GM12878 (cell line): ENCODE data around the gene LSM2. TPM values are rescaled to one million over a fixed set of nuclear protein-coding genes. Genes with fewer than 3 reads are reported as not detected.
A peak's percentile ranks its signal among the peaks of the same experiment; 100 is the strongest.

Experiments
- ATAC-seq: fragments of 200-7000 bp; cut with Tn5 transposase; 3 replicates; pipeline ENCODE4 v1.9.1; 2020; ENCODE audit warnings: mild to moderate bottlenecking, moderate library complexity
- BruUV-seq: library from RNA; stranded (reverse); fragments of 400-500 nt; replicated peaks from 2 replicates; lab custom pipeline; 2021; lab: Mats Ljungman, UMichigan
- CTCF ChIA-PET: fragments of 300-600 bp; sonication (Branson Sonifier 250); formaldehyde crosslinking; extraction: SDS; loops from one replicate; lab custom pipeline; 2021; ENCODE audit warnings: inconsistent platforms; lab: Yijun Ruan, JAX
- POLR2A ChIA-PET: fragments of 350-600 bp; formaldehyde crosslinking; extraction: SDS; loops from one replicate; lab custom pipeline; 2021; ENCODE audit warnings: inconsistent platforms; lab: Charles Lee
- RAD21 ChIA-PET: fragments of 300-600 bp; sonication (Branson Sonifier 250); formaldehyde crosslinking; loops from one replicate; lab custom pipeline; 2023; ENCODE audit warnings: antibody characterized with exemption; ENCODE audit not compliant: unreplicated experiment; lab: Charles Lee
- SMC1A ChIA-PET: fragments of 300-600 bp; sonication (Branson Sonifier 250); formaldehyde crosslinking; loops from one replicate; lab custom pipeline; 2023; ENCODE audit not compliant: unreplicated experiment, uncharacterized antibody; lab: Charles Lee
- DNase-seq: peaks from one replicate; pipeline ENCODE4 v3.0.0-alpha.2; 2011; ENCODE audit warnings: low read depth, low spot score
- FAIRE-seq: peaks from 3 replicates; lab custom pipeline; 2011; peaks lifted over from hg19 to GRCh38; lab: Jason Lieb, UNC
- H2AFZ ChIP-seq: 2 replicates; pipeline ENCODE4 v1.6.0; 2011; ENCODE audit warnings: low read depth, low read length, control low read depth; ENCODE audit not compliant: control insufficient read depth
- H3K27ac ChIP-seq: 2 replicates; pipeline ENCODE4 v1.5.1; 2011; ENCODE audit warnings: control low read depth; ENCODE audit not compliant: control insufficient read depth, insufficient read depth
- H3K27me3 ChIP-seq, 2 experiments: replicated peaks in 1 of 2; 2 replicates each; pipeline versions ENCODE4 v1.6.0 to v1.6.1; 2011; ENCODE audit warnings: low read length in 1 of 2; ENCODE audit not compliant: control insufficient read depth in 2 of 2, insufficient read depth in 2 of 2
- H3K36me3 ChIP-seq, 2 experiments: 2 replicates each; pipeline ENCODE4 v1.5.1; 2011; ENCODE audit warnings: low read length in 1 of 2; ENCODE audit not compliant: control insufficient read depth in 2 of 2, insufficient read depth in 2 of 2
- H3K4me1 ChIP-seq: 2 replicates; pipeline ENCODE4 v1.6.1; 2011; ENCODE audit warnings: mild to moderate bottlenecking, low read length, moderate library complexity, mixed read lengths; ENCODE audit not compliant: control insufficient read depth, insufficient read depth
- H3K4me2 ChIP-seq: 2 replicates; pipeline ENCODE4 v1.6.0; 2011; ENCODE audit warnings: control low read depth; ENCODE audit not compliant: control insufficient read depth, insufficient read depth
- H3K4me3 ChIP-seq: fragments of 200-600 bp; sonication (generic); 2 replicates; pipeline ENCODE4 v1.5.1; 2016
- H3K79me2 ChIP-seq: 2 replicates; pipeline ENCODE4 v1.6.0; 2011; ENCODE audit warnings: low read length; ENCODE audit not compliant: control insufficient read depth, insufficient read depth
- H3K9ac ChIP-seq: 2 replicates; pipeline ENCODE4 v1.8.0; 2011; ENCODE audit warnings: low read length, control low read depth, mixed read lengths; ENCODE audit not compliant: control insufficient read depth, insufficient read depth
- H3K9me3 ChIP-seq: replicated peaks from 3 replicates; pipeline ENCODE4 v1.5.1; 2011; ENCODE audit warnings: mild to moderate bottlenecking, low read length; ENCODE audit not compliant: control insufficient read depth, insufficient read depth
- H4K20me1 ChIP-seq: 2 replicates; pipeline ENCODE4 v1.6.0; 2011; ENCODE audit not compliant: control insufficient read depth, insufficient read depth
- ESRRA ChIP-seq: IDR thresholded peaks from 2 replicates; pipeline ENCODE4 v1.6.1; 2012; ENCODE audit warnings: mild to moderate bottlenecking, low read length, improper control_type of control experiment
- LARP7 ChIP-seq: fragments of 450-650 bp; IDR thresholded peaks from 2 replicates; pipeline ENCODE4 v1.6.1; 2017; ENCODE audit warnings: mild to moderate bottlenecking
- MEF2A ChIP-seq: IDR thresholded peaks from 2 replicates; pipeline ENCODE4 v1.6.1; 2011; ENCODE audit warnings: low read depth, mild to moderate bottlenecking, low read length, moderate library complexity; ENCODE audit not compliant: insufficient read depth
- MEF2B ChIP-seq: fragments of 450-650 bp; IDR thresholded peaks from 2 replicates; pipeline ENCODE4 v1.6.1; 2018; ENCODE audit warnings: mild to moderate bottlenecking, moderate library complexity; ENCODE audit not compliant: partially characterized antibody, poor library complexity, severe bottlenecking
- MLLT1 ChIP-seq: fragments of 450-650 bp; IDR thresholded peaks from 2 replicates; pipeline ENCODE4 v1.6.1; 2016; ENCODE audit warnings: mild to moderate bottlenecking
- SIX5 ChIP-seq: IDR thresholded peaks from 2 replicates; pipeline ENCODE4 v1.6.1; 2011; ENCODE audit warnings: mild to moderate bottlenecking, low read depth, low read length, moderate library complexity; ENCODE audit not compliant: severe bottlenecking
- SUPT20H ChIP-seq: IDR thresholded peaks from 2 replicates; pipeline ENCODE4 v1.6.1; 2011; ENCODE audit warnings: low read depth, mild to moderate bottlenecking, low read length, moderate library complexity, borderline replicate concordance; ENCODE audit not compliant: control insufficient read depth
- USF1 ChIP-seq: IDR thresholded peaks from 2 replicates; pipeline ENCODE4 v1.6.1; 2011; ENCODE audit warnings: borderline replicate concordance, low read depth, mild to moderate bottlenecking, moderate library complexity, mixed read lengths, low read length; ENCODE audit not compliant: insufficient read depth; ENCODE audit errors: extremely low read length
- WRNIP1 ChIP-seq: IDR thresholded peaks from 2 replicates; pipeline ENCODE4 v1.6.1; 2011; ENCODE audit warnings: low read depth, low read length, improper control_type of control experiment, borderline replicate concordance
- YY1 ChIP-seq: IDR thresholded peaks from 2 replicates; pipeline ENCODE4 v1.6.1; 2011; ENCODE audit warnings: low read depth, mild to moderate bottlenecking, low read length
- ZNF274 ChIP-seq: IDR thresholded peaks from one replicate; pipeline ENCODE4 v1.8.0; 2011; ENCODE audit not compliant: insufficient read length, insufficient read depth
- WGBS: methylation state at CpG from one replicate; pipeline ENCODE4 v1.1.6; 2016; ENCODE audit warnings: low lambda C conversion rate; ENCODE audit not compliant: insufficient replicate concordance, insufficient coverage; ENCODE audit errors: missing lambda C conversion rate; 5-methylcytosine and 5-hydroxymethylcytosine counted together
- in situ Hi-C: fragments of 300-500 bp; cut with MboI; formaldehyde crosslinking; loops from 9 replicates; pipeline ENCODE4 v1.14.3; 2018; ENCODE audit warnings: mixed read lengths
- intact Hi-C: fragments of 100-400 bp; cut with micrococcal nuclease; formaldehyde crosslinking; loops from one replicate; pipeline ENCODE4 v1.14.2; 2022; ENCODE audit not compliant: unreplicated experiment
- polyA plus RNA-seq, 11 experiments: library from polyadenylated mRNA; depleted of rRNA in 4 of 11; unstranded in 6 of 11; stranded (reverse) in 5 of 11; fragments of >200 nt; fragmentation: Nextera tagmentation in 4 of 11; fragmentation: Illumina TruSeq in 1 of 11; extraction: Ambion mirVana in 4 of 11; extraction: Trizol in 1 of 11; gene quantifications; 1 replicate in 1 of 11; 2 replicates in 10 of 11; pipeline versions ENCODE4 v1.2.1 to v1.2.3, GENCODE V29; 2011 to 2016; ENCODE audit warnings: inconsistent platforms in 2 of 11, missing spikeins in 2 of 11, low read depth in 1 of 11
- total RNA-seq, 4 experiments: library from RNA; depleted of rRNA in 3 of 4; stranded (reverse); fragments of >200 nt in 3 of 4; fragmentation: Illumina TruSeq in 1 of 4; extraction: Trizol in 1 of 4; gene quantifications; 2 replicates each; pipeline versions ENCODE4 v1.2.1 to v1.2.3, GENCODE V29; 2013 to 2021
- TF ChIP-seq, protein P1 (sequence below): fragments of 450-650 bp; formaldehyde crosslinking; IDR thresholded peaks from 2 replicates; pipeline ENCODE4 v1.4.0; 2020; ENCODE audit warnings: mild to moderate bottlenecking, moderate library complexity

LSM2 gene
- total and polyA plus RNA-seq, 10 of the 15 experiments (the other 5 are each of a cell fraction or from before 2014, with no cell fraction given) = 99.1 to 276 (median 153) TPM

- 79% methylated on average over 15 of the region's 15 CpGs for WGBS
- no peak for TF ChIP-seq MEF2A
- no peak for TF ChIP-seq SIX5
- TF ChIP-seq USF1 = no peak
- TF ChIP-seq MEF2B = no peak
- TF ChIP-seq MLLT1 = 0 out of 2 replicates have a peak, but pooled peaks have one; percentile 18
- TF ChIP-seq, protein P1, sequence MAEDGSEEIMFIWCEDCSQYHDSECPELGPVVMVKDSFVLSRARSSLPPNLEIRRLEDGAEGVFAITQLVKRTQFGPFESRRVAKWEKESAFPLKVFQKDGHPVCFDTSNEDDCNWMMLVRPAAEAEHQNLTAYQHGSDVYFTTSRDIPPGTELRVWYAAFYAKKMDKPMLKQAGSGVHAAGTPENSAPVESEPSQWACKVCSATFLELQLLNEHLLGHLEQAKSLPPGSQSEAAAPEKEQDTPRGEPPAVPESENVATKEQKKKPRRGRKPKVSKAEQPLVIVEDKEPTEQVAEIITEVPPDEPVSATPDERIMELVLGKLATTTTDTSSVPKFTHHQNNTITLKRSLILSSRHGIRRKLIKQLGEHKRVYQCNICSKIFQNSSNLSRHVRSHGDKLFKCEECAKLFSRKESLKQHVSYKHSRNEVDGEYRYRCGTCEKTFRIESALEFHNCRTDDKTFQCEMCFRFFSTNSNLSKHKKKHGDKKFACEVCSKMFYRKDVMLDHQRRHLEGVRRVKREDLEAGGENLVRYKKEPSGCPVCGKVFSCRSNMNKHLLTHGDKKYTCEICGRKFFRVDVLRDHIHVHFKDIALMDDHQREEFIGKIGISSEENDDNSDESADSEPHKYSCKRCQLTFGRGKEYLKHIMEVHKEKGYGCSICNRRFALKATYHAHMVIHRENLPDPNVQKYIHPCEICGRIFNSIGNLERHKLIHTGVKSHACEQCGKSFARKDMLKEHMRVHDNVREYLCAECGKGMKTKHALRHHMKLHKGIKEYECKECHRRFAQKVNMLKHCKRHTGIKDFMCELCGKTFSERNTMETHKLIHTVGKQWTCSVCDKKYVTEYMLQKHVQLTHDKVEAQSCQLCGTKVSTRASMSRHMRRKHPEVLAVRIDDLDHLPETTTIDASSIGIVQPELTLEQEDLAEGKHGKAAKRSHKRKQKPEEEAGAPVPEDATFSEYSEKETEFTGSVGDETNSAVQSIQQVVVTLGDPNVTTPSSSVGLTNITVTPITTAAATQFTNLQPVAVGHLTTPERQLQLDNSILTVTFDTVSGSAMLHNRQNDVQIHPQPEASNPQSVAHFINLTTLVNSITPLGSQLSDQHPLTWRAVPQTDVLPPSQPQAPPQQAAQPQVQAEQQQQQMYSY (CRISPR knock-in tag) = 0 out of 2 replicates have a peak, but pooled peaks have one; percentile 28
- TF ChIP-seq SUPT20H = no peak
- no peak for TF ChIP-seq LARP7
- TF ChIP-seq ESRRA = no peak
- no peak for TF ChIP-seq YY1
- TF ChIP-seq WRNIP1 = no peak
- no peak for TF ChIP-seq ZNF274
These were observed 24.8 kb upstream of the LSM2 start for GRCh38 chr6:31831350-31832215.

More at GRCh38 chr6:31831350-31832215, 24.8 kb upstream of the LSM2 start:
- H2AFZ ChIP-seq = no peak overlapping the region
- POLR2A ChIA-PET = interaction anchor here (0.5 to 10.9 kb wide), 20 partner anchors 8 to 335 kb away, joined by 3 to 122 read pairs (median 6); partner anchors contain the start of genes ABHD16A, CLIC1, HSPA1A and HSPA1L
- FAIRE-seq (no peak), DNase-seq (no peak), ATAC-seq (no peak)
- H3K4me1 ChIP-seq = peaks cover 7% of the 10 kb centered on the region
- SMC1A ChIA-PET = interaction anchor here (0.8 to 3.7 kb wide), 22 partner anchors 16 to 291 kb away, joined by 3 to 30 read pairs (median 4); partner anchors contain the start of genes ATP6V1G2, CLIC1, HSPA1A and HSPA1L
- intact Hi-C loops (loop anchor here (5.0 kb wide), 2 partner anchors 34 to 164 kb away; partner anchors contain the start of genes CSNK2B, LY6G5B and VARS1), in situ Hi-C loops (loop anchor here (10.0 kb wide), 1 partner anchor 287 kb away; the partner anchor contains the start of genes ATP6V1G2, DDX39B and NFKBIL1)
- RAD21 ChIA-PET = interaction anchor here (0.5 to 3.9 kb wide), 20 partner anchors 9 to 281 kb away, joined by 3 to 30 read pairs (median 9); partner anchors contain the start of genes ABHD16A, DDAH2, HSPA1A and HSPA1L
- H3K9me3 ChIP-seq = no peaks in the 10 kb centered on the region
- H3K79me2 ChIP-seq = peaks cover 51% of the 10 kb centered on the region
- H3K27me3 ChIP-seq = no peaks in the 10 kb centered on the region
- no peak overlapping the region; the same call in 1 of the 2 replicates for H3K27ac ChIP-seq
- no peaks in the 10 kb centered on the region for H4K20me1 ChIP-seq
- CTCF ChIA-PET = interaction anchor here (0.6 to 4.0 kb wide), 17 partner anchors 9 to 281 kb away, joined by 3 to 27 read pairs (median 8); partner anchors contain the start of genes C6orf47, HSPA1A, HSPA1L and LTB
- peak overlapping the region; percentile 59; the same call in 1 of the 2 replicates for H3K9ac ChIP-seq
- BruUV-seq = no TSS peak
- no peaks in the 10 kb centered on the region for H3K36me3 ChIP-seq
- peak overlapping the region; percentile 73 for H3K4me2 ChIP-seq
- peak overlapping the region; percentile 79 for H3K4me3 ChIP-seq
